NCI-H2227 treated with DMSO at 0.1 percent for 48 hours (cell line): ENCODE data around the gene AGER.
"Not testable (repeated sequence)": the region's sequence is repeated elsewhere in the genome, so short reads cannot be mapped to it uniquely, and the experiment has no call there.

ENCODE experiments used
- DNase-seq: peaks from one replicate; lab custom pipeline; 2025; lab: John Stamatoyannopoulos, UW

AGER gene

DNA sequence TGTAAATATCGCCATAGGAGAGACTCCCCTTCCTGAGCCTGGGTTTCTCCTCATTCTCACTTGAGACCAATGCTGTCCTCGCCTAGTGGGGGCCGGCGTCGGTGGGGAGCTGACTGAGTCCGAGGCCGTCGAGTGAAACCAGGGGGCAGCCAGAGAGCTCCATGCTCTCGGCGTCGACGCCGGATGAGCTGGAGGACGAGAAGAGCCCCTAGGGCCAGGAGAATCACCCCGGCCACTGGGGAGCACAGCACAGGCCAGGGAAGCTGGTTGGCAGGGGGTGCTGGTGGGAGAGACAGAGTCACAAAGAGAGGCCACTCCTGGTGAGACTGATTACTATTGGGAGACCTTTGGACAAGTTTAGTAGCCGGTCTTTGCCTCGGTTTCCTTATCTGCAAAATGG, 14.8 kb upstream of the AGER start:
- DNase-seq: no peak

DNA sequence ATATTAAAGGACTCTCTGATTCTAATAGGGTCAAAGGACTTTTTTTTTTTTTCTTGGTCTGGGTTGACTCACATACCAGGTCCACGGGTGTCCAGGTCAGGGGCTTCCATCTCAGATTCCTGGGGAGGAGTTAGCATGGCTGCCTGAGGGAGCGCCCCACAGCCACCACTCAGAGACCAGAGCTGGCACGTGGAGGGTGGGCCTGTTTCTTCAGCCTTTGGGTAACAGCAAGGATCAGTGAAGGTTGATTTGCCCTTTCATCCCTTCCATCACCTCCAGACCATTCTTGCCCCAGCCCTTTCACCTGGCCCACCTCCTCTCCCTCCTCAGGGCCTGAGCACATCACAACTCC, 14.3 kb upstream of the AGER start:
- no peak for DNase-seq

- DNase-seq: peak; percentile 68
Observed at GRCh38 chr6:32196682-32197616, 12.9 kb upstream of the AGER start.

DNA sequence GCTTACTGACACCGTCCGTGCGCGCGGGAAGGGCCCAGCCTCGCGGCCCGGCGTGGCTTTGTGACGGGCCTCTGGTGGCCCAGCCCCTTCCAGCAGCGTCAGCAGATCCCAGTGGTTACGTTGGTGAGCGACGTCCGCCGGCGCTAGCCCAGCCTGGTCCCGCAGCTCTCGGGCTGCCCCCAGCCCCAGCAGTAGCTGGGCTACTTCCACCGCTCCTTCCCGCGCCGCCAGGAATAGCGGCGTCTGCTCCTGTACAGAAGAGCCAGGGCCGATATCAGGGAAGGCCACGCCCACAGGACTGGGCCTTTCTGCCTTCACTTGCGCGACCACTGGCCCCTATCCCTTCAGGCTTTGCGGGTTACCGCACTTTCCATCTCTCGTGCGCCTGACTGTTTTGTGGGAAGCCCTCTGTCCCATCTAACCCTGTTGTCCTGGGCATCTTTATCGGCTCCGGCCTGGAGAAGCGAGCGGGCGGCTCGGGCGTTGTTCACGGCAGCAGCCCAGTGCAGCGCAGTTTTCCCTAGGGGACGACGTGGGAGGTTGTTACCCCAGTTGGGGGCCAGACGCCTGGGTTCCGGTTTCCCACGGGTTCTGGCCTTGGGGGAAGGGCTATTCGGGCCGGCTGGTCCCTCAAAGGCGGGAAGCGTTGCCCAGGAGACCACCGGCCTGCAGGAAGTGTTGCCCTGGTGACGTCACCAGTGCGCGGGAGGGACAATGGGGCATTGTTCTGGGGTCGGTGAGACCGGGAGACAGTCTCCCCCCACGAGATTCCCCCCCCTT, 12.0 kb upstream of the AGER start:
- peak; percentile 81 for DNase-seq

GRCh38 chr6:32195652-32195901, 11.5 kb upstream of the AGER start:
- DNase-seq: peak; percentile 99

DNA sequence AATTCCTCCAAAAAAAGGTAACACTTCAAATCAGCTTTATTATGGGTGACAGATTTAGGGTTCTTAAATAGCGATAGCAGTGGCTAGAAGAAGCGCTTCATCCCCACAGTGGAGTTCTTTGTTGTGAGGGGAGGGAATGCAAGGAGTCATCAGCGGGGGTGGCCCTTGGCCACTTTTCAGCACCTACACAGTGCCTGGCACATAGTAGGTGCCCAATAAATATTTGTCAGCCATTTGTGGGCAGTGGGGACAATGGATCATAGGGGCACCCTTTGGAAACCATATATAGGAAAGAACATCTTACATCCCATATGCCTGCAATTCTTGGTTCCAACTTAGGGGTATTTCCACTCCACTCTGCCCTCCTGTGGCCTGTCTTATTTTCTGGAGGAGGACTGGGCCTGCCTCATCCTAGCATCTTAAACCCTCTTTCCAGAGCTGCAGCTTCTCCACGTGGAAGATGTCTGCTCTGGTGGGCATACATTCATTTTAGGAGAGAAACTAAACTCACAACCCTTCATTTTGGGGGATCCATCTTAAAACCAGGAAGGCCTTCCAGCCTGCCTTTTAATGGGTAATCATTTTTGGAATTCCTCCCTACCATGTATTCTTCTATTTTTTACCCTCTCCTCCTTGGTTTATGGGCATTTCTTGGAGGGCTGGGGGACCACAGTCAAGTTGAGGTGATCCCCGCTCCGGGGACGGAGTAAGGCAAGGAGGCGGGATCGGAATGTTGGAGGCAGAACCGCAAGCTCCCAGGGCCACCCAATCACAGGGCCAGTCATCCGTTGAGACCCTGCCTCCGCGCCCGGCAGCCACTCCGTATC, 11.0 kb upstream of the AGER start:
- DNase-seq: peak; percentile 58

DNA sequence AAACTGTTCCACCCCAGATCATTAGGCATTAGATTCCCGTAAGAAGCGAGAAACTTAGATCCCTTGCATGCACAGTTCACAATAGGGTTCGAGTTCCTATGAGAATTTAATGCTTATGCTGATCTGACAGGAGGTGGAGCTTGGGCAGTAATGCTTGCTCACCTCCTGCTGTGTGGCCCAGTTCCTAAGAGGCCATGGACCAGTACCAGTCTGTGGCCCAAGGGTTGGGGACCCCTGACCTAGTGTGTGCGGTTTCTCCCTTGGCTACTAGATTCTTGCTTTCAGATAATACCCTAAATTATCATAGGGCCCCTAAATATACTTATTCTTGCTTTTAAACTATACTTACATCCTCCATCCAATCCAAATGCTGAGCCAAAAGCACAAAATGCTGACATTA, 10.3 kb upstream of the AGER start:
- no peak for DNase-seq

- DNase-seq: not testable (repeated sequence)
Observed at GRCh38 chr6:32193096-32193495, 9.0 kb upstream of the AGER start.

DNA sequence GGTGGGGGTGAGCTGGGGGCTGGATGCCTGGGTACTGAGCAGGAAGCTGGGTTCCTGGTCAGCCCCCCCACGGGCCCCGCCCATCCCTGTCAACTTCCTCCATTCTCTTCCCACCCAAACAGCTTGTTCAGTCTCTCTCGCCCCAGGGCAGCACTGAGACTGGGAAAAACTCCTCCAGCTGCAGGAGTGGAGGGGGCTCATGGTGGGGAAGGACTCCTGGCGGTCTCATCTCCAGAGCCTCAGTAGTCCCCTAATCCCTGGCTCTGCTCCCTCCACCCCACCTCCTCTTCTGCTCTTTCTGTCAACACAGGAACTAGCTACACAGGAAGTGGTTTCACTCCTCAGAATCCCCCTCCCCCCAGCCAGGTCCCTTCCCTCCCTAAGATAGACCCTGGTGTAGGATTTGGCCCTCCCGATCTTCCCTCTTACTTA, 8.6 kb upstream of the AGER start, which contains the start of gene GPSM3:
TSS of gene GPSM3 (minus strand) at position 36 of the 432 bp plus-strand sequence. CDS start 130 bp downstream, outside the sequence.
- no peak for DNase-seq

DNA sequence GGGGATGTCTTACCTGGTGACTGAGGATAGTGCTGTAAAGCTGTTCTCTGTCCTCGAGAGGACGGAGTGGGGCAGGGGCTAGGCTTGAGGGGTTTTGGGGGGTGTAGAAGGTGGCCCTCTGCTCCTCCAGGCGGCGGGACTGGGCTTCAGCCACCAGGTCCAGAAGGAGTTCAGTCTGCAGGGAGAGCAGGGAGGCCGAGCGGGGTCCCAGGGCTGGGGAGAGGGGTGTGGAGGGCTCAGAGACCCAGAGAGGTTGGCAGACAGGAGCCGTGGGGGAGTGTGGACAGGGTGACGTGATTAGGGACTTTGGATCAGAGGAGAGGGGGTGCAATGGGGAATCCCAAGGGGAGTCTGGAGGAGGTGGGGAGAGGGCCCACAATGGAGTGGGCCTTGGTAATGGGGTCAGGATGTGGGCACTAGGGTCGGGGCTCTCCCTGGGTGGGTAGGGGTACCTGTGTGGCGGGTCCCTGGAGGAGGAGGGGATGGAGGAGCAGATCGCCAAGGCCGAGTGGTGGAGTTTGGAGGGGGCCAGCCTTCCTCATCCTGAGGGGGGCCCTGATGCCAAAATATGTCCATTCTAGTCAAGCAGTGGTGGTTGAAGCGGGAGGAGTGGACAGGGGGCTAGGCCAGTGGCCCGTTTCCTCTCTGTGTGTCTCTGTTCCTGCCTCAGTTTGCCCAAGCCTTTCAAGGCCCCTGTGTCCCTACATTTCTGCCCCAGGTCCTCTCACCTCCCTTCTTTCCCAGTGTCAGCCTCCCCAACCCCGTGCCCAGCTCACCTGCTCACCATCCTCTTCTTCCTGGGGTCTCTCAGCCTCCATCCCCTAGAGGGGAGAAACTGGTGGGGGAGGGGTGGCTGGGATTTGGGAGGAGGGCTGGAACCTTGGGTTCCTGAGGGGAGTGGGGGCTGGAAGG, 7.9 kb upstream of the AGER start:
- DNase-seq: no peak

- DNase-seq: no peak
Observed at GRCh38 chr6:32190911-32191677, 7.0 kb upstream of the AGER start.

- DNase-seq: peak; percentile 59
Observed at GRCh38 chr6:32190054-32190851, 6.2 kb upstream of the AGER start, which contains the start of gene PBX2. Gene PBX2, minus strand, starts transcription at chr6:32190202. Its CDS starts 287 bp downstream, at chr6:32189915.

DNA sequence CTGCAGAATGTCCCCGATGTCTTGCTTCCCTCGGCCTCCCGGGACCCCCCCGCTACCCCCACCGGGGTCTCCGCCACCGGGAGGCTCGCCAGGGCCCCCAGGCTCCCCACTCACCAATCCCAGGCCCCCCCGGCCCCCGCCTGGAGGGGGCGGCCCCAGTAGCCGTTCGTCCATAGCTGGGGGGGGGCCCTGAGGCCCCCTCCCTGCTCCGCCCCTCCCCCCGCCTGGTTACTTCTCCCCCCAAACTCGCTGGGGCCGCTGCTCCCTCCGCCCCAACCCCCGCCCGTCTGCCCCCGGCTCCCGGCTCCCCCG, 5.6 kb upstream of the AGER start:
- DNase-seq: no peak

DNA sequence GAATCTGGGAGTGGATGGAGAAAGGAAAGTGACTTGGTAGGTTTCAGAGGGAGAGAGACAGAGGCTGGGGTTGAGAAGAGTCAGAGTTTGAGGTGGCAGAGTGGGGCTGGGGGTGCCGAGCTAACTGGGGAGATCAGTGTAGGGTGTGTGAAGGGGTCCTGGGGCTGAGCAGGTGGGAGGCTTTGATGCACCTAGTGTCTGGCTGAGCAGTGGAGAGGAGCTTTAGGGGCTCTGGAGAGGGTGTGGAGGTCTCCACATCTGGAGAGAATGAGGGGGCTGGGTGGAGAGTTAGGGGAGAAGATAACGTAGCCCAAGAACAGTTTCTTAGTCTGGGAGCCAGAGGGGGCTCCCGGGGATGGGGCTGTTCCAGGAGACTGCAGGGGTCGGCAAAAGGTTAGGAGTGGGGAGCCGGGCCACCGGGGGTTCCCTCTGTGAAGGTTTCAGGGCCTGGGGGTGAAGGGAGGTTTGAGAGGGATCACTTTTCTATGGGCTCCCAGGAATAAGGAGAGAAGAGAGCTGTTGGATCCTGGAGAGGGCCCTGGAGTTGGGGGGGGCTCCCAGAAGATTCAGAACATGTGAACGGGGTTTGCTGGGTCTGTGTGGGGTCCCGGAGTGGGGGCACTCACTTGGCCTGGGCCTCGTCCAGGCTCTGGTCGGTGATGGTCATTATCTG, 5.2 kb upstream of the AGER start:
- no peak for DNase-seq

DNA sequence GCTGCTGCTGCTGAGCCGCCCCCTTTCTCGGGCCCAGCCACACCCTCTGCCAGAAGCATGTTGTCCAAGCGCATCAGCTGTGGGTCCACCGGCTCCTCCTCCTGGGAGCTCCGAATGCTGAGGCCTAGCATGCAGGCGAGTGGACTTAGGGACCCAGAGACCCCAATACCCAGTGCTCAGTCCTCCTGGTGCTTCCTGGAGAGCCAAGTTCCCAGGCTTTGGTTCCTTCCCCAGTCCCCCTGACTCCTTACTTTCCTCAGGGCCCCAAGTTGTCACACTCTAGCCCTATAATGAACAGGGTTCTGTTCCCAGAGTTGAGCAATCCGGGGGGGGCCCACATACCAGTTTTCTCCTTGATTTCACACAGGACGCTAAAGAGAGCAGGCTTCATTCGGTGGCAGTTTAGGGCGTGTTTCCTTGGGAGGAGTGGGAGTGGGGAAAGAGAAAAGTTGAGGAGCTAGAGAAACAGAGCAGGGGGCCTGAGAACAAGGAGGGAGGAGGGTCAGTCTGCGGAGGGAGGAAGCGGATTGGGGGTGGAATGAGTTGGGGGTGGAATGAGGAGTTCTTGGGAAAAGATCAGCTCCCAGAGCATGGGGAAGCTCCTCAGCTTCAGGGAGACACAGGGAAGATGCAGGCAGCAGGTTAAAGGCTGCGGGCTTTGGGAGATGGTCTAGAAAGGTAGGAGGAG, 4.5 kb upstream of the AGER start:
- DNase-seq: peak; percentile 2

DNA sequence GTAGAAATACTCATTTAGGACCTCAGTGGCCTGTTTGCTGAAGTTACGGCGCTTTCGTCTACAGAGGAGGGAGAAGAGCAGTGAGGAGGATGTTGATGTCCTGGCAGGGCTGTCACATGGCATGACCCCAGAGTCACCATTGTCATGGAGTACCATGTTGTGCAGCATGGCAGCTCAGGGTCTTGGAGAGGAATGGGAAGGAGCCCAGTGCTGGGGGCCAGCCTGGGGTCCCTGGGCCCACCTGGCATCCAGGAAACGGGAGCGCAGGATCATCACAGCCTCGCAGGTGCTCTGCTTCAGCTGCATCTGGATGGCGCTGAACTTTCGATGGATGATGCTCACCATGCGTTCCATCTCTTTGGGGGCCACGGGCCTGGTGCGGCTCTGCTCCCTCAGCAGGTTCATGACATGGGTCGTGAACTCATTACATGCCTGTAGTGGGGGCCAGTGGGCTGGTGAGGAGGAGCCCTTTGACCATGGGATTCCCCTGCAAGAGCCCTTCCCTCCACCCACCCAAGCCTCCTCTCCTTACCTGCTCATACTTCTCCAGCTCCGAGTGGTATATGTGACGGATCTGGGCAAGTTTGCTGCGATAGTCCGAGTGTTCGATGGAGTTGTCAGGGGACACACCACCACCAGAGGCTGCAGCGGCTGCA, 3.8 kb upstream of the AGER start:
- DNase-seq: not testable (repeated sequence)

GRCh38 chr6:32187009-32187709, 3.1 kb upstream of the AGER start:
- no peak for DNase-seq
